Hematopoietic multipotent progenitor cell treated with erythropoietin and hydrocortisone succinate and interleukin-3 and kit ligand, for 6 days (in vitro differentiated cells): Measurements from ENCODE around the gene GTF2IRD1.
"Not testable (repeated sequence)": the region's sequence is repeated elsewhere in the genome, so short reads cannot be mapped to it uniquely, and the experiment has no call there.

Source experiments
- DNase-seq: peaks from one replicate; pipeline ENCODE4 v3.0.0-alpha.2; 2015

GTF2IRD1 gene

GRCh38 chr7:74519395-74519794 is 65.7 kb downstream of the GTF2IRD1 start:
- no peak for DNase-seq

GRCh38 chr7:74521855-74522254 is 68.1 kb downstream of the GTF2IRD1 start:
- no peak for DNase-seq

GRCh38 chr7:74522281-74522905 is 68.7 kb downstream of the GTF2IRD1 start:
- no peak for DNase-seq

- DNase-seq: no peak
These were observed 69.3 kb downstream of the GTF2IRD1 start for GRCh38 chr7:74523015-74523414.

- no peak for DNase-seq
These were observed 71.4 kb downstream of the GTF2IRD1 start for GRCh38 chr7:74525140-74525539.

GRCh38 chr7:74525881-74526280 is 72.2 kb downstream of the GTF2IRD1 start:
- no peak for DNase-seq

- no peak for DNase-seq
These were observed 73.1 kb downstream of the GTF2IRD1 start for GRCh38 chr7:74526780-74527179.

GRCh38 chr7:74527842-74528241 is 74.1 kb downstream of the GTF2IRD1 start:
- DNase-seq: no peak

GRCh38 chr7:74528773-74529172 is 75.1 kb downstream of the GTF2IRD1 start:
- not testable (repeated sequence) for DNase-seq

GRCh38 chr7:74535951-74536356 is 82.2 kb downstream of the GTF2IRD1 start:
- DNase-seq: no peak

- not testable (repeated sequence) for DNase-seq
These were observed 88.2 kb downstream of the GTF2IRD1 start for GRCh38 chr7:74541937-74542336.

GRCh38 chr7:74542558-74543117 is 88.9 kb downstream of the GTF2IRD1 start:
- peak; percentile 57 for DNase-seq

GRCh38 chr7:74544706-74545469 is 91.2 kb downstream of the GTF2IRD1 start:
- peak; percentile 80 for DNase-seq

- peak; percentile 12 for DNase-seq
These were observed 92.2 kb downstream of the GTF2IRD1 start for GRCh38 chr7:74545921-74546320.

GRCh38 chr7:74553596-74554012 is 99.9 kb downstream of the GTF2IRD1 start:
- peak; percentile 36 for DNase-seq

GRCh38 chr7:74554178-74554577 is 100.5 kb downstream of the GTF2IRD1 start:
- no peak for DNase-seq

GRCh38 chr7:74560086-74560719 is 106.5 kb downstream of the GTF2IRD1 start:
- peak; percentile 87 for DNase-seq

- no peak for DNase-seq
These were observed 108.3 kb downstream of the GTF2IRD1 start for GRCh38 chr7:74561898-74562613.

GRCh38 chr7:74563639-74564038 is 109.9 kb downstream of the GTF2IRD1 start:
- DNase-seq: not testable (repeated sequence)

GRCh38 chr7:74567318-74567668 is 113.6 kb downstream of the GTF2IRD1 start:
- DNase-seq: no peak

- DNase-seq: no peak
These were observed 115.0 kb downstream of the GTF2IRD1 start for GRCh38 chr7:74568658-74569057.

GRCh38 chr7:74569501-74570075 is 115.9 kb downstream of the GTF2IRD1 start:
- peak; percentile 70 for DNase-seq
